Hematopoietic multipotent progenitor cell treated with erythropoietin and hydrocortisone succinate and interleukin-3 and kit ligand, for 17 days (in vitro differentiated cells): ENCODE measurements around the gene SF3B4.

Experiments
- DNase-seq: peaks from one replicate; pipeline ENCODE4 v3.0.0-alpha.2; 2015; ENCODE audit warnings: low spot score

SF3B4 gene

DNA sequence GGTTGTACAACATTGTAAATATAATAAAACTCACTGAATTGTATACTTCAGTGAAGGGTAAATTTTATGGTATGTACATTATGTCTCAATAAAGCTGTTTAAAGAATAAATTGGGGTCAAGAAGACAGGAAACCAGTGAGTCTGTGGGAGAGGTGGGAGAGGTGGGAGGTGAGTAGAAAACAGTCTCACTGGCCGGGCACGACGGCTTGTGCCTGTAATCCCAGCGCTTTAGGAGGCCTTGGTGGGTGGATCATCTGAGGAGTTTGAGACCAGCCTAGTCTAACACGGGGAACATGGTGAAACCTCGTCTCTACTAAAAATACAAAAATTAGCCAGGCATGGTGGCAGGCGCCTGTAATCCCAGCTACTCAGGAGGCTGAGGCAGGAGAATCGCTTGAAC, 4.9 kb upstream of the SF3B4 start:
- no peak for DNase-seq

DNA sequence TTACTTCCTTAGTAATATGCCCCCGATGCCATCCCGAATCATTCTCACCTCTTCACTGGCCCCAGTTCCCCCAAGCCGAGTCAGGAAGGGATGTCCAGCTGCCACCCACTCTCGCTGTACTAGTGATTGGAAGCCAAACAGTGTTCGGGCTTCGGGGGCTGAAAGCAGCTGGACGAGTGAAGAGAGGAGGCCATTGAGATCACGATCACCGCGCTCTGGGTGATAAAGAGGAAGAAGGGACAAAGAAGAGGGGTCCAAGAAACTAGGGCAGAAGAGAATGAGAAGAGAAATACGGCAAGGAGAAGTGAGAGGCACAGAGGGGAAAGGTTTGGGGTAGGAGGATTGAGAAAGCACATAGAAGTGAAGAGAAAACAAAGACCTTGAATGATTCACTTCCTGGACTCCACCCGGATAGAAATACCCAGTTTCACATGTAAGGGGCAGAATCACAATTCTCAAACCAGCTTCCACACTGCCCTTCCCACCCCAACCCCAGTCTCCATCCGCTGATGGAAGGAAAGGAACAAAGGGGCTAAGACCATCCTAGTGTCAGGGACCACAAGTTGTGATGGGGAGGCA, 3.7 kb upstream of the SF3B4 start:
- DNase-seq = no peak

DNA sequence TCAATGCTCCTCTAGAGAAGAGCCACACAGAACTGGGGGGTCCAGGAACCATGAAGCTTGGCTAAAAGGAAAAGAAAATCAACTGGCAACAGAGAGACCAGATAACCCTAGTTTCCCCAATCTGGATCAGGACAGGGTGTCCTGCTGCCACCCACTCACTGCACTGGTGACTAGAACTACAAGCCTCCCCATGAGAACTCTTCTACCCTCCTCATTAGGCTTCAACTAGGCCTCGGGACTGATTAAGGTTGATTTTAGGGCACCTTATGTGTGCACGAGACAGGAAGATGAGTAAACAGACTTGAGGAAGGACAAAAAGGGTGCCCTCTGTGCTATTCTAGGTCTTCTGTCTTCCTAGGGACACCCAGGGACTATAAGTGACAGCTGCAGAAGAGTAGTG, 2.3 kb upstream of the SF3B4 start:
- DNase-seq = no peak

DNA sequence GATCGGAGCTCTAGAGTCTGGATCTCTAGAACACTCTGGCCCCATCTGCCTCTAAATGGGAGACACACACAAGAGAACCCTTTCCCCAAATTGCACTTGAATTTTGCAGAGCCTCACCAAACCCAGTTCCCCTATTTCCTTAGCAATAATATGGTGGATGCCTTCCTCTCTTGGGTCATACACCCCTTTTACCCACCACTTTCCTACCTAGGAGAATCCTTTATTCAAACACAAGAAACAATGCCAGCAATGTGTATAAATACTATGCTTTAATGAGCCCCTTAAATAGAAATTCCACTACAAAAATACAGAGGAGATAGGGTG, 760 bp upstream of the SF3B4 start:
- DNase-seq = no peak

DNA sequence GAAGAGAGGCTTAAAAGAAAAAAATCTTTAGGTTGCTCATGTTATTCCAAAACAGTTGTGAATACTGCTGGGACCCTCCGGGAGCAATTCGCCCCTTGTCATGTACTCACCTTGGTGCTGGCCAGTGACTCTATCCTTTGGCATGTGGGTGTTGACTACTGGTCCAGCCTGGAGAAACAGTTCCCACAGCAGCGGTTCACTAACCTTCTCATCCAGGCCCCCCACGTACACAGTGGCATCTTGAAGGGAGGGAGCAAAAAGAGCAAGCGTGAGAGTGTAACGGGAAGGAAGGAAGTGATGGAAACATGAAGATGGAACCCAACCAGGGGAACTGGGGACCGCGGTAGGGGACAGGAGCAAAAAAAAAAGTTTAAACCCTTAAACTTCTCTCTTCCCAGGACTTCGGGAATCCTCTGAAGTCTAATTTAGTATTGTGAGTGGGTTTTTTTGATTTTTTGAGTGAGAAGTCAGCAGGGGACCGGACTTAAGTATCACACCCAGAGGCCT, 494 bp downstream of the SF3B4 start:
- no peak for DNase-seq

DNA sequence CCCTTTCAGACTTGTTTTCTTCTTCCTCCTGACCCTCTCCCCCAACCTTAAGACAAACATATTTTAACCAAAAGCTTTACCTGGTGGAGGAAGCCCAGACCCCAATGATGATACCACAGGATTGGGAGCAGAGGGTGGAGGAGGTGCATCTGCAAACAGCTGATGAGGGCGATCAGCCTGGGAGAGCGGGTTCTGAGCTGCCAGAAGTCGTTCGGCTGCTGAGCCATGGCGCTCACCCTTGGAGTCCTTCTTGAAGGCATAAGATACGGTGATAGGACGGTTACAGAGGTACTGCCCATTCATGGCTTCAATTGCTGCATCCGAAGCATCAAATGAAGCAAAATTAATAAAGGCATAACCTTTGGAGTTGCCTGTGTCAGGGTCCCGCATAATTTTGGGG, 1.3 kb downstream of the SF3B4 start:
- no peak for DNase-seq

DNA sequence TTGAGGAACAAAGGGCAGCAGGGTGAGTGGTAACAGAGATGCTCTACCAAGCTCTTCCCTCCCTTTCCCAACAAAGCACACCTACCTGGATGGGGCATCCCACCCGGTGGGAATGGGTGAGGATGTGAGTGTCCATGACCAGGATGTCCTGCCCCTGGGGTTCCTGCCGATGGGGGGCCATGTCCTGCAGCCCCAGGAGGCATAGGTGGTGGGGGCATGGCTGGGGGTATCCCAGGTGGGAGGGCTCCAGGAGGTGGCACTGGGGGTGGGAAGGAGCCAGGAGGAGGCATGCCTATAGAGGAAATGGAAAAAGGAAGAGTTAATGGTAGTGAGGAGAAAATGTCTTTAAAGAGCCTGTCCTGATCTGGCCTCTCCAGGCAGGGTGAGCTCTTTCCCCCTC, 1.9 kb downstream of the SF3B4 start:
- DNase-seq = no peak

DNA sequence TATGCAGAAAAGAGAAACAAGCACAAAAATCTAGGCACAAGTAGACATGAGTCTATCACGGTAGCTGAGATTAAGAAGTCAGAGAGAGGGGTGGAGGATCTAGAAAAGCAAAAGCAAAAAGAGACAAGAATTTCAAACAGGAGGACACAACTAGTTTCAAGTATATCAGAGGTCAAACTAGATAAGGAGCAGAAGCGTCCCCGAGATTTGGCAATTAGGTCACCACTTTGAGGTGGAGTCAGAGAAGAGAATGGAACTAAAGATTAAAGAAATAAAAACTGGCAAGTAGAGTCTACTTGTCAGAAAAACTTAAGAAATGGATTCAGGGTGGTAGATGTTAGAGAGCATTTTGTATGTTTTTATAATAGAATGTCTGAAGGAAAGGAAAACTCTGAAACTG, 2.3 kb downstream of the SF3B4 start:
- DNase-seq = no peak

DNA sequence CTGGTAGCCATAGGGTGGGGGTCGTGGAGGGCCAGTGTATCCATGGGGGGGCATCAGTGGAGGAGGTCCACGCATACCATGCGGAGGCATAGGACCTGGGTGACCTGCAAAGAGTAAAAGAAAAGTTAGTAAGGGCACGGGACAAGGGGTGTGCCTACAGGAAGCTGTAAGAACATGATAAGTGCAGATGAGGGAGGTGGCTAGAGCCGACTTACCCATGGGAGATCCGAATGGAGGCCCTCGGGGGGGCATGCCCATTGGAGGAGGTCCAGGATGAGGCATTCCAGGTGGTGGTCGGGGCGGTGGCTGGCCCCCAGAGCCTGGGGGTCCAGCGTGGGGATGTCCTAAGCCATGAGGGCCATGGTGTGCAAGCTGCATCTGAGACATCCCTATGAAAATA, 4.0 kb downstream of the SF3B4 start:
- DNase-seq = peak; percentile 66

DNA sequence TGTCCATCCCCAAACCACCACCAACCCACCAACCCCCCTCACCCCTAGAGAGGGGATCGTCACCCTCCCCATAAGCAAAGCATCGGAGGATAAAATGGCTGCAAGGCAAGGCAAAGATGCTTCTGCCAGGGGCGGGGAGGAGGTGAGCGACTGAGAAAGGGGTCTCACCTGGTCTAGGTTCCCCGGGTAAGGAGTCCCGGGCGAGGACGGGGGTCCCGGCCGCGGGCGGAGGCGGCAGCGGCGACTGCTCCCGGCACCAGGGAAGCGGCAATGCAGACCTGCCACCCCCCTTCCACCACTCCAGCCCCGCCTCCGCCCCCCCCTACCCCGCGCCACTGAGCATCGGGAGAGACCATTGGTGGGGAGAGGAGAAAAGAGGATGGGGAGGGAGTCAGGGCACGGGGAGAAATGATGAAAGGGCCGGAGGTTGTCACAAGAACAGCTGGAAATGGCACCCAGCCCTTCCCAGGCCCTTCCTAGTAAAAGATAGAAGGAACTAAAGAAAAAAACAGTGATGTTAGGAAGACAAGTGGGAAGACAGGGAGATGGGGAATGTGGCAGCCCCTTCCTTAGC, 9.9 kb downstream of the SF3B4 start, which contains the start of gene SV2A:
SV2A (minus strand) TSS at position 274 of the 574 bp plus-strand sequence. CDS start 4,004 bp downstream, outside the sequence.
- DNase-seq = no peak

DNA sequence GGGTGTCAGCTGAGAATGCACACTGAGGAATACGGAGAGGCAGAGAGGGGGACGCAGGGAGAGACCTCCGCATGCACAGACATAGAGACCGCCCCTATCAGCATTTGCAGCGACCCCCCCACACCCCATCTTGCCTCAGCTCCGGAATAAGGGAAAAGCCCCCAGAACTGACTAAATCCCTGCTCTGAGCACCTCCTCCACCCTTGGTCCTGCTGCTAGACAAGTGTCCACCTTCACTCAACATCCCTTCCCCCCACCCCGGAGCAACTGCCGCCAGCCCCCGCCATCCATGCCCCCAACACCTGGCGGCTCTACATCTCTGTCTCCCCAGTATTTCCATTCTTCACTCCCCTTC, 10.7 kb downstream of the SF3B4 start:
- no peak for DNase-seq

DNA sequence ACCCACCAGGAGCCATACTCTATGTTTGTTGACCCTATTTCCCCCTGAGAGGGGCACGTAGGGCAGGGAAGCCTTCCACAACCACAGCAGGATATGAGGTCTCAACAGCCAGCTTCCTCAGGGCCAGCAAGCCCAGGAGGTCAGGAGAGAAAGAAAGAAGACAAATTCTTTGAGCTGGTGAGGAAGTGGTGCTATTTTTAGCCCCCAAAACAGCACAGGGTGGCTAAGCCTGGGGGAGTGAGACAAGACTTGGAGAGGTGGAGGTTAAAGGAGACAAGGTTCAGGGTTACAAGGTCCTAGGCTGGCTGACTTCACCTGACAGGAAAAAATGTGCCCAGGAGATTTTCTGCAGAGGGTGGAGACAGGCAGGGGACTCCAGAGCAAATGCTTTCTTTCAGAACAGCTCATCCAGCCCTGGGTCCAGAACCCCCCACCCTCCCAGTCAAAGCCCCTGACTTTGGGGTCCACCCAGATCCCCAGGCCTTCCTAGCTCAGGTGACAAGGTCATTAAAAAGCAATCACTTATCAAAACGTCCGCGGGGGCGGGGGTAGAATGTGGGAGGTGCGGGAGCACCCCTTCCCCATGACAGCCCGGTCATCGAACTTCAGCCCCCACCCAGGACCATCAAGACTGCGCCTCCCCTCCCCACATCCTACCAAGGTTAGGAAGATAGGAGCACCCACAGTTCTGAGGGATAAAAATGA, 11.3 kb downstream of the SF3B4 start:
- DNase-seq = no peak

DNA sequence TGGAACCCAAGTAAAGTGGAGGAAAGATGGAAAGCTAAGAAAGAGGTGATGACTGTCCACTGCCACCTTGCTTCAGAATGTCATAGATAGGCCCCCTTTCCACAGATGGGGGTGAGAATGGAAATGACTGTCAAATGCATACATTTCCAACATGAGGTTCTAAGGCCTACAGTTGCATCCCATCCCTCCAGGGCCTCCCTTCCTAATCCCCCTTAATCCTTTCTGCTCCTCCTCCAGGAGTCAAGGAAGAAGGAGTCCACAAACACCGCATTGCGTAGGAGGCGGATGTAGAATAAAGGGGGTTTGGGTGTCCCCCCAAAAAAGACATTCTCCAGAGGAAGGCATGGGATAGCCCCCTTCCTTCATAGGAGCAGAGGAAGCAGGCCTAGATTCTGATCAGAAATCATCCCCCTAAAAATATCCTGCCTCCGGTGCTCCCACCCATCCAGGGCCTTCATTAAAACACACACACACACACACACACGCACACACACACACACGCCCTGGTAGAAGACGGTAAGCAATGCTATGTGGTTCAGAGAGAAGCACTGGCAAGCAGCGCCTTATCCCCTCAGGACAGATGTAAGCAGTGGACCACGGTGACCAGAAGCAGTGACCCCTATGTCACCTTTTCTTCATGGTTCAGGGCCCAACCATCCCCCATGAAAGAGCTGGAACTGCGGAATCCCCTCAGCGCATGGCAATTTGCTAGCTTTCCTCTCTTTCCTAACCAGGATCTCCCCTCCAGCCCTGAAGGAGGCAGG, 12.0 kb downstream of the SF3B4 start:
- no peak for DNase-seq

DNA sequence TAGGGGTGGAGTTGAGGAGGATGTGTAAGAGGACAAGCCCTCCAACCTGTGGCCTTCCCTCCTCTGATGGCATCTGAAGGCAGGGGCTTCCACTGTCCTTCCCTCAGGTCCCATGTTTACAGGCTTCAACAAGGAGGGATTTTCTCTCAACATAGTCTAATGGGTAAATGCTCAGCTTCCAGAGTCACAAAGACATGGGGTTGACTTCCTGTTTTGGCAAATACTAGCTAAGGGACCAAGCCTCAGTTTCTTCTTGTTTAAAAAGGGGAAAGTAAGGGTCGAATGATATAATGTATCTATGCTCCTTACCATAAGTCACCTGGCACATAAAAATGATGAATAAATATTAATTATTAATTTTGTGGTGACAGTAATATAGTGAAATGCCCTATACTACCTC, 13.1 kb downstream of the SF3B4 start:
- DNase-seq = no peak

DNA sequence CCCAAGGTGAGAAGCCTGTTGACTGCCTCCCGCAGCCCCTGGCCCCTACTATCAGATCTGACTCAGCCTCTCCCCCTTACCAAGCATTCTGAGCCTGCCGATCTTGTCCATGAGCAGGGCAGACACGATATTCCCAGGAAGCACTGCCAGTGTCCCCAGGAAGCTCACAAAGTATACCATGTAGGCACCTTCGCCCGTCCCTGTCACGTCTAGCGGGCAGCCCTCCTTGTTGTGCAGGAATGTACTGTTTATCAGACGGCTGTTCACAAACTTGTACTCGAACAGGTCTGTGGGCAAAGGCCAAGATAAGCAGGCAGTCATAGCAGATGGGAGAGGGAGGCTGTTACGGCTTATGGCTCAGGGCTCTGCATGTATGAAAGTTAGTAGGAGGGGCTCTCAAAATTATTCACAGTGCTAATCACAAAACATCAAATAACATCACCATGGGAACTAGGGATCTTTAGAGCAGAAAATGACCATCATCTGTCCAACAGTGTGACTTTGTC, 21.0 kb downstream of the SF3B4 start:
- DNase-seq = no peak

DNA sequence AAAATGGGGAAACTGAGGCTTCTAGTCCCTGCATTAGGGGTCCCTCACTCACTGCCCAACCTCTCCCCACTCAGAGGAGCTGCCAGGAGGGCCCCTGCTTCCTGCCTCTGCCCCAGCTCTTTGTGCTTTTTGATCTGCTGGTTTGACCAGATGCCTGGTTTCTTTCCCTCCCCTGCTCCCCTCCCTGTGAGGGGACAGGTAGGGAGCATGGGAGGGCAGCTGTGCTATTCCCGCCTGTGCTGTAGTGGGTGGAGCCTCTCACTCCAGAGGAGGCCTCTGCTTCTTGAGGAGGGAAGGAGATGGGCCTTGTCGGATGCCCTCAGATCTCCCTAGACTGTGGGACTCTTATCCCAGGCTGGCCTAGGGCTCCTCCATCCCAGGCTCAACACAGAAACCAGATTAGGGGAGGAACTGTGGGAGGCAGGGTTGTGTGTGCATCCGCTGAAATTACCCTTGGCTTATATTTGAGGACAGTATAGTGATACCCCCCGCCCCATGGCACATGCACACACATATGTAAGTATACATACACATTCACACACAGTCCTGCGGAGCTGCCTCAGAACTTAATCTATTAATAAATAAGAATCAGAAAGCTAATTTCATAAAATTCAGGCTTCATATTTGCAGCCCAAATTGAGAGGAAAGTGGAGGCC, 23.6 kb downstream of the SF3B4 start:
- DNase-seq = no peak

DNA sequence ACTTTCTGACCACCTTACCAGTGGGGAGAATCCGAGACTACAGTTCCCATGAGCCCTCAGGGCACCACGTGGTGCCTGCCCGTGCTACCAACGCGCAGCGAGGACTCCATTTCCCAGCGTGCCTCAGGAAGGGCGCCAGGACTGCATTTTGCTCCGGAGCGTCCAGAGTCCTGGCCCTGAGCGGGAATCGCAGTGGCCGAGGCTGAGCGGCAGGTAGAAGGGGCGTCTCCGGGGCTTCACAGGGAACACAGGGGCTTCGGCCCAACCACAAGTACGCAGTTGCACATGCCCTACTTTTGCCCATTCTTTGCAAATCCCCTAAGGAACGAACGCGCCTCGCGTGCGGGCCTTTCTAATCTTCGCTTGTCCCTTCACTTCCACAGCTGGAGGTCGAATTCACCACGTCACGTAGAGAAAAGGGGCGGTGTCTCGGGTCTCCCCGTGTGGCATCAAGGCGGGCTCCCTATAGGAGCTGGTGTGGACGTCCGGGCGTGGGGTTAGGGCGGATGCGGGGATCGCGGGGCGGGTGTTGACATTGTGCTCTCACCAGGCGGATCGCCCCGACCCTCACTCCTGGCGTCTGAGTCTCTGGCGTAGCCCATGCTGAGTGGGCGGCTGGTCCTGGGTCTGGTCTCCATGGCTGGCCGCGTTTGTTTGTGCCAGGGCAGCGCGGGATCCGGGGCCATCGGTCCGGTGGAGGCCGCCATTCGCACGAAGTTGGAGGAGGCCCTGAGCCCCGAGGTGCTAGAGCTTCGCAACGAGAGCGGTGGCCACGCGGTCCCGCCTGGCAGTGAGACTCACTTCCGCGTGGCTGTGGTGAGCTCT, 27.9 kb downstream of the SF3B4 start, which contains the start of gene BOLA1:
BOLA1 (plus strand) TSS at position 109 of the 825 bp plus-strand sequence; CDS start at position 601, 492 bp downstream.
- DNase-seq = peak; percentile 83

DNA sequence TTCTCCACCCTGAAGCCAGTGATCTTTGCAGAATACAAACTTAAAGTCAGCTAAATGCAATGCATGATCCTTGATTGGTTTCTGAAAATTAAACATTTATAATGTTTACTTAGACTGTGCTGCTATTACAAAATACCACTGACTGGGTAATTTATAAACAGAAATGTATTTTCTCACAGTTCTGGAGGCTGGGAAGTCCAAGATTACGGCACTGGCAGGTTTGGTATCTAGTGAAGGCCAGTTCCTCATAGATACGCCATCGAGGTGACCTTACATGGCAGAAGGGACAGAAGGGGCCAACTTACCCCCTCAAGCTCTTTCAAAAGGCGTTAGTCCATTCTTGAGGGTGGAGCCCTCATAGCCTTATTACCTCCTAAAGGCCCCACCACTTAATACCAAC, 31.0 kb downstream of the SF3B4 start:
- DNase-seq = no peak

DNA sequence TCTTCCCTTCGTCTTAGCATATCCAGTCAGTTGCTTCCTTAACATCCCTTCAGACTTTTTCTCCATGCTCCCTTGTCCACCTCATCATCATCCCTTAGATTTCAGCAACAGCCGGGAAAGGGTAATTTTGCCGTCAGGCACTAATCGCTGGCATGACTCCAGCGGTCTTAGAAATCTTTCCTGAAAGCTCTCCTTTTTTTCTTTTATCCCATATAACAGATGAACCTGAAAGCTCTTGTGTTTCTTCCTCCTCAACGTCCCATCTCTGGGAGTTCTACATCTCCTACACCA, 38.7 kb downstream of the SF3B4 start:
- no peak for DNase-seq

DNA sequence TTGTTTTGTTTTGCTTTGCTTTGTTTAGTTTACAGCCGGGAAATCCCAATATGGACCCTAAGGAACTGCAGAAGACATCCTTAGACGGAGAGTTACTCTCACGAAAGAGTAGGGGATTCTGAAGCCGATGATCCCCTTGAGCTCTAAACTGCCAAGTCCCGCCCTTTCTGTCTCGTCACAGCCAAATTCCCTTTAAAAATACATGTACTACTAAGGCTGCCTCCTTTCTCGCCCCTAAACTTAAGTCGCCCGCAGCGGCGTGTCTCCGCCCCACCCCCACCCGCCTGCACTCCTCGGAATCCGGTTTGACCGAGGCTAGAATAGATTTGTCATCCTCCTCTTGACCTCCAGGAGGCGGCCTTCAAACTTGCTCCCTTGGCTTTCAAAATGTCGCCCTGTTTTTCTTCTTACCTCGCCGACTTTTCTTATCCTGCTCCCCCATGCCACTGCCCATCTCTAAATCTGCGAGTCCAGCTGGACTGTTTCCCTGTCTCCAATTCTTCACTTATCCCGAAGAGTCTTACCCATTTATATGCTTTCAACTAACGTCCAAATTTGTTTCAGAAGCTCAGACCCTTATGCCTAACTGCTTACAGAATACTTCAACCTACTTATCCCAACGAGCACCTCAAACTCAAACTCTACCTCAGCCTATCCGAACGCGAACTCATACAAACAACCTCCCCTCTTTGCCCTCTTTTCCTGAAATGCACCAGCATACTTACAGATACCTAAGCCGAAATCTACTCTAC, 39.2 kb downstream of the SF3B4 start:
- peak; percentile 94 for DNase-seq
